Cardiac muscle cell (in vitro differentiated cells and primary cell): Measurements from ENCODE around the gene APOA5. TPM values are rescaled to one million over a fixed set of nuclear protein-coding genes. Genes with fewer than 3 reads are reported as not detected.
"Not testable (repeated sequence)": the region's sequence is repeated elsewhere in the genome, so short reads cannot be mapped to it uniquely, and the experiment has no call there.

Source experiments
- DNase-seq, 2 donors: peaks; one replicate each; pipeline versions ENCODE4 v3.0.0 to v3.0.0-alpha.2; 2010 to 2017; ENCODE audit warnings: low read depth in 1 of 2, low spot score in 1 of 2
- H3K27ac ChIP-seq: fragments of 200-600 bp; sonication (generic); 2 replicates; pipeline ENCODE4 v1.5.1; 2016
- H3K27me3 ChIP-seq: fragments of 200-600 bp; sonication (generic); 2 replicates; pipeline ENCODE4 v1.6.0; 2016; ENCODE audit warnings: control low read depth
- H3K36me3 ChIP-seq: fragments of 200-600 bp; sonication (generic); 2 replicates; pipeline ENCODE4 v1.5.1; 2016; ENCODE audit warnings: control low read depth
- H3K4me1 ChIP-seq: fragments of 200-600 bp; sonication (generic); 2 replicates; pipeline ENCODE4 v1.8.1; 2017; ENCODE audit warnings: low read depth, mild to moderate bottlenecking, mixed run types
- H3K4me3 ChIP-seq: fragments of 200-600 bp; sonication (generic); 2 replicates; pipeline ENCODE4 v1.5.1; 2016; ENCODE audit warnings: mild to moderate bottlenecking
- H3K9me3 ChIP-seq: fragments of 200-600 bp; sonication (generic); 2 replicates; pipeline ENCODE4 v1.5.1; 2017; ENCODE audit warnings: low read depth, mild to moderate bottlenecking, control low read depth
- CTCF ChIP-seq: IDR thresholded peaks from 2 replicates; pipeline ENCODE4 v1.5.1; 2012; ENCODE audit warnings: low read depth, mild to moderate bottlenecking, low read length
- polyA plus RNA-seq: library from polyadenylated mRNA; unstranded; fragments of >200 nt; fragmentation: Nextera tagmentation; extraction: Ambion mirVana; gene quantifications from 2 replicates; pipeline ENCODE4 v1.2.1, GENCODE V29; 2016
- total RNA-seq: library from RNA; depleted of rRNA; stranded (reverse); fragments of >200 nt; gene quantifications from 2 replicates; pipeline ENCODE4 v1.2.3, GENCODE V29; 2016

Gene APOA5
- total and polyA plus RNA-seq, 2 experiments from 2014 or later = not detected

- no peak for TF ChIP-seq CTCF
- DNase-seq = no peak
- no peak overlapping the region for H3K4me3 ChIP-seq
- H3K27ac ChIP-seq = no peak overlapping the region
- H3K4me1 ChIP-seq = peaks cover 19% of the 10 kb centered on the region
- H3K9me3 ChIP-seq = no peaks in the 10 kb centered on the region
- H3K27me3 ChIP-seq = no peaks in the 10 kb centered on the region
- H3K36me3 ChIP-seq = peaks cover 27% of the 10 kb centered on the region
These were observed 17.0 kb downstream of the APOA5 start for GRCh38 chr11:116774661-116775060.

GRCh38 chr11:116773203-116774097 is 18.2 kb downstream of the APOA5 start:
- Histone ChIP-seq H3K4me1 (peaks cover 19% of the 10 kb centered on the region), H3K36me3 (peaks cover 20% of the 10 kb centered on the region), H3K27me3 (no peaks in the 10 kb centered on the region), H3K9me3 (no peaks in the 10 kb centered on the region), H3K27ac (peak overlapping the region; percentile 94), H3K4me3 (peak overlapping the region; percentile 70)
- DNase-seq = no peak
- TF ChIP-seq CTCF = no peak

DNA sequence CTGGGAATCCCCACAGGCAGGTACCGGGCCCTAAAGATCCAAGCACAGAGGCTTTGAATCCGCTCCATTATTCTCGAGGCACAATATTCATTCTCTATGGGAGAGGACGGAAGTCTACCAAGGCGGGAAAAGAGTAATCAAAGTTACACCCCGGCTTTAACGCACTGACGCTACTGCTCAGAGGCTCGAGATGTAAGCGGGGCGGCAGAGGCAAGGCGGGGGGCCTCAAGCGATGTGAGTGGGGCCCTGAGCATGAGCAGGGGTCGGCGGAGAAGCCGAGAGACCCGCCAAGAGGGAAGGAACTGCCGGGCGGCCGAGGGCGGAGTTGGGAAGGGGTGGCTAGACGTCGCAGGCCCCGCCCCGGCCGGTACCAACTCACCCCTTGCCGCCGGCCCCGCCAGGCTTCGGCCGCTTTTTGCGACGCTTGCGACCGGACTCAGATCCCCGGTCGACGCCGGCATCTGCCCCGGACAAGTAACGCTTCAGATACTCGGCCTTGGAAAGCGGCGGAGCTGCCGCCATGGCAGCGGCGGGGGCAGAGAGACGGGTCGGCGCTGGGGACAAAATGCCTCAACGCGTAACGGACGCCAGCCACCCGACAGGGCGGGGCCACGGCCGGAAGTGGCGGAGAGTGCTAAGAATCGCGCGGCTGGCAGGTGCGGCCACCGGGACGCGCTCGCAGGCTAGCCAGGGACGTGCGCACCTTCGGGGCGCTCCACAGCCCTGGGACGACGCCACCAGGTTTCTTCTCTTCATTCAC is 19.1 kb downstream of the APOA5 start, which contains the start of gene BUD13:
TSS of gene BUD13 (minus strand) at position 545 of the 760 bp plus-strand sequence. CDS start at position 522, 23 bp downstream.
- peak; percentile 87 to 92 for DNase-seq
- Histone ChIP-seq H3K27me3 (no peaks in the 10 kb centered on the region), H3K4me3 (peak within 1 kb of the TSS; percentile 70), H3K36me3 (peaks cover 17% of the 10 kb centered on the region), H3K27ac (peak within 1 kb of the TSS; percentile 94), H3K4me1 (peaks cover 19% of the 10 kb centered on the region), H3K9me3 (no peaks in the 10 kb centered on the region)
- no peak for TF ChIP-seq CTCF

DNA sequence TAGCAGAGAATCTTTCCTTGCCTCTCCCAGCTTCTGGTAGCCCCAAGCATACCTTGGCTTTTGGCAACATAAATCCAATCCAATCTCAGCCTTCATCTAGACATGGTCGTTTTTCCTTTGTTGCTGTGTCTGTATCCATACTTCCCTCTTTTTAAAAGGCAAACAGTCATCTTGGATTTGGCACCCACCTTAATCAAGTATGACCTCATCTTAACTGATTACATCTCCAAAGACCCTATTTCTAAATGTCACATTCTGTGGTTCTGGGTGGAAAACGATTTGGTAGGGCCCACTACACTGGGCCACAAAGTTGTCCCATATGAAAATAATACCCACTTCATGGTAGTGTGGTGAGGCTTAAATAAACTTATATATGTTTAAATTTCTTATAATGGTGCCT is 19.7 kb downstream of the APOA5 start:
- Histone ChIP-seq H3K9me3 (no peaks in the 10 kb centered on the region), H3K4me3 (peak overlapping the region; percentile 70), H3K36me3 (peaks cover 17% of the 10 kb centered on the region), H3K27ac (peak overlapping the region; percentile 94), H3K27me3 (no peaks in the 10 kb centered on the region), H3K4me1 (peaks cover 19% of the 10 kb centered on the region)
- no peak for TF ChIP-seq CTCF
- DNase-seq = no peak

DNA sequence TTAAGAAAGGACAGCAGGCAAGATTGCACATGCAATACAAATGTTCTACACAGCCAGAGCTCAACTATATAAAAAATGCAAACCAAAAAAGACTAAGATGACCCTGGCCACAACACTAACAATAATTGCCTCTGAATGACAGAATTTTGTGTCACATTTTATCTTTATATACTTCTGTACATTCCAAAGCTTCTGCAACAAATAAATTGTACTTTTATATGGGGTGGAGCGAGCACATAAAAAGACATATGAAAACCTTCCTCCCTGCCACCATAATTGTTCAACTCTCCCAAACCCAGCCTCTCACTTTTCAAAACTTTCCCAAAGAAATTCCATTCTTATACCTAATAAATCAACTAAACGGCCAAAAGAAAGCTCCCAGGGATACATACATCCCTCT is 29.5 kb downstream of the APOA5 start:
- Histone ChIP-seq H3K27me3 (no peaks in the 10 kb centered on the region), H3K4me1 (no peaks in the 10 kb centered on the region), H3K4me3 (no peak overlapping the region), H3K27ac (no peak overlapping the region), H3K9me3 (no peaks in the 10 kb centered on the region), H3K36me3 (peaks cover 61% of the 10 kb centered on the region)
- no peak for DNase-seq
- no peak for TF ChIP-seq CTCF

- not testable (repeated sequence) for H3K27me3 ChIP-seq, H3K27ac ChIP-seq, H3K4me3 ChIP-seq, H3K4me1 ChIP-seq, DNase-seq, H3K9me3 ChIP-seq
- H3K36me3 ChIP-seq = peaks cover 58% of the 10 kb centered on the region
These were observed 35.6 kb downstream of the APOA5 start for GRCh38 chr11:116756044-116756443.
